ENCODE results near the gene CPT1B.

CPT1B gene

DNA sequence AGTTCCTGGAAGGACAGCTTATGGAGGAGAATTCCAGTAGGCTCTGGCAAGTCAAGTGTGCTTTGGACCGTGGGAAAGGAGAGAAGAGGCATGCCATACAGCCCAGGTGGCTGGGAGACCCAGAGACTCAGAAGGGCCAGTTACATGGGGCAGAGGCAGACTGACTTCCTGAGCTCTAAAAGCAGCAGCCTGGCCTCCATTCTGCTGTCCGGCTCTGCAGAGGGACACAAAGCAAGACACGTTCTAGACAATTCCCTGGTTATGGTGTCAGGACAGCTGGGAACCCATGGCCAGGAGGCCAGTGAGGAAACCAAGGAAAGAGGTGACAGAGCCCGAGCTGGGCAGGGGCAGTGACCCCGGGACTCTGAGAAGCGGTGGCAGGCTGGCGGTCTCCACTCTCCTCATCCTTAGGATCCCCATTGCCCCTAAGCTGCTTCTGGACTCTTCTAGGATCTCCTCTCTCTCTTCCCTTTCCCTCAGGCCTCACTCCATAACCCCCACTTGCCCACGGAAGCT lies 2.7 kb downstream of the CPT1B start:
- H3K4me3 ChIP-seq (replicated peaks in 1 of 2; ENCODE audit: low read depth in 2 of 2, low read length in 2 of 2): no peak overlapping the region
- no peak for DNase-seq (ENCODE audit: low read depth in 2 of 2)
- TF ChIP-seq, protein P1, sequence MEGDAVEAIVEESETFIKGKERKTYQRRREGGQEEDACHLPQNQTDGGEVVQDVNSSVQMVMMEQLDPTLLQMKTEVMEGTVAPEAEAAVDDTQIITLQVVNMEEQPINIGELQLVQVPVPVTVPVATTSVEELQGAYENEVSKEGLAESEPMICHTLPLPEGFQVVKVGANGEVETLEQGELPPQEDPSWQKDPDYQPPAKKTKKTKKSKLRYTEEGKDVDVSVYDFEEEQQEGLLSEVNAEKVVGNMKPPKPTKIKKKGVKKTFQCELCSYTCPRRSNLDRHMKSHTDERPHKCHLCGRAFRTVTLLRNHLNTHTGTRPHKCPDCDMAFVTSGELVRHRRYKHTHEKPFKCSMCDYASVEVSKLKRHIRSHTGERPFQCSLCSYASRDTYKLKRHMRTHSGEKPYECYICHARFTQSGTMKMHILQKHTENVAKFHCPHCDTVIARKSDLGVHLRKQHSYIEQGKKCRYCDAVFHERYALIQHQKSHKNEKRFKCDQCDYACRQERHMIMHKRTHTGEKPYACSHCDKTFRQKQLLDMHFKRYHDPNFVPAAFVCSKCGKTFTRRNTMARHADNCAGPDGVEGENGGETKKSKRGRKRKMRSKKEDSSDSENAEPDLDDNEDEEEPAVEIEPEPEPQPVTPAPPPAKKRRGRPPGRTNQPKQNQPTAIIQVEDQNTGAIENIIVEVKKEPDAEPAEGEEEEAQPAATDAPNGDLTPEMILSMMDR (IDR thresholded peaks at IDR 0.05; ENCODE audit: low read depth, low read length): no peak

DNA sequence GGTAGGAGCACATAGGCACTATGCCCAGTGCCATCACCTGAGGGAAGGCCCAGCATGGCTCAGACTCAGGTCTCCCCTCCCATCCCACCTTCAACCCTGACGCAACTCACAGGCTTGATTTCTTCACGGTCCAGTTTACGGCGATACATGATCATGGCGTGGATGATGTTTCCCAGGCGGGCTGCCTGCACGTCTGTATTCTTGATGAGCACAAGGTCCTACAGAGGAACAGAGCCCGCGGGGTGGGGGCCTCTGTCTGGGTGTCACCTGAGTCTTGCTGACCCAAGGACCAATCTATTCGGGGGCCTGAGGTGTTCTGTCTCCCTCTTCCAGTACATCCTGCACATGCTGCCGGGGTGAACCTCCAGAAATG lies 3.9 kb downstream of the CPT1B start:
- no peak overlapping the region for H3K4me3 ChIP-seq (replicated peaks in 1 of 2; ENCODE audit: low read depth in 2 of 2, low read length in 2 of 2)
- no peak for DNase-seq (ENCODE audit: low read depth in 2 of 2)
- TF ChIP-seq, protein P1 (IDR thresholded peaks at IDR 0.05; ENCODE audit: low read depth, low read length): no peak

DNA sequence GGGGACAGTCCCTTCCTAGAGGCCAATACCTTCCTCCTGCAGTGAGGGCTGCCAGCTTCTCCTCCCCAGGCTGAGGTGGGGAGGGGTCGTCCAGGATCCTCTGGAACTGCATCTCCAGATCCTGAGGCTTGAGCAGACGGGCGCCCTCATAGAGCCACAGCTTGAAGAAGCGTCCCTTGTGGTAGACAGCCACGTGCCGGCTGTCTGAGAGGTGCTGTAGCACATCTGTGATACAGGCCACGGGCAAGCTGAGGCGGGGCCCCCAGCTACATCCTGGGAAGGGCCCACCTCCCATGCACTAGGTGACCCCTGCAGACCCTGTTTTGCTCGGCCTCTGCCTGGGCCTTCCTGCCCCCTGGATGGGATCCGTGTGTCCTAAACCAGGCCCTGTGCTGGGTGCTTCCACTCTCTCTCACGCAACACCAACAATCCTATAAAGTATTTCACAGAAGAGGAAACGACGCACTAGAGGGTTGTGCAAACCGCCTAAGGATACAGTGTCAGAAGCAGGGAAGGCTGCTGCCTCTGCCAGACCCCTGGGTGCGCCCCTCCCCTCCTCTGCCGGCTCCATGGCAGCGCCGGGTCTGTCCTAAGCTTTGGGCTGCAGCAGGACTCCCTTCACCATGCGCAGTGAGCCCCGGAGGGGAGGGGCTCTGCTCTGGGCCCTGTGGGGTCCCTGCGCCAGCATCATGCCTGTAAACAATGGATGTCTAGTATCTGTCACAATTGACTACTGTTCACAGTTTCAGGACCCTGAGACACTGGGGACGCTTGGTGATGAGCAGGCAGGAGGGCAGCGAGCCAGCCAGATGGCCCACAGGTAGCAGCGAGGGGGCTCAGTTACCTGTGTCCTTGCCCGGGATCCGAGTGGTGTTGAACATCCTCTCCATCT lies 4.5 kb downstream of the CPT1B start:
- TF ChIP-seq, protein P1 (IDR thresholded peaks at IDR 0.05; ENCODE audit: low read depth, low read length): no peak
- no peak overlapping the region for H3K4me3 ChIP-seq (replicated peaks in 1 of 2; ENCODE audit: low read depth in 2 of 2, low read length in 2 of 2)
- DNase-seq (ENCODE audit: low read depth in 2 of 2): no peak

DNA sequence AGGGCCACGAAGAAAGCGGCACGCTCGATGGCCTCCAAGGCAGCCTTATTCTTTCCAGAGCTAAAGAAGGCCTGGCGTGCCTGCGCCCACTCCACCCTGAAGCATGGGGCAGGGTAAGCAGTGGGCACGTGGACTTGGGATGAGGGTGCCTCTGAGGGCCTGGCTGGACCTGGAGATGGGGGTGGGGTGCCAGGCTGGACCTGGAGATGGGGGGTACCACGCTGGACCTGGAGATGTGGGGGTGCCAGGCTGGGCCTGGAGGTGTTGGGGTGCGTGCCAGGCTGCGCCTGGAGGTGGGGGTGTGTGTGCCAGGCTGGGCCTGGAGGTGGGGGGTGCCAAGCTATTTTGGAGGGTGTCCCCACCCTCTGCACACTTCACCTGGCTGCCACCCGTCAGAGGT lies 5.3 kb downstream of the CPT1B start:
- TF ChIP-seq, protein P1 (IDR thresholded peaks at IDR 0.05; ENCODE audit: low read depth, low read length): no peak
- H3K4me3 ChIP-seq (replicated peaks in 1 of 2; ENCODE audit: low read depth in 2 of 2, low read length in 2 of 2): no peak overlapping the region
- no peak for DNase-seq (ENCODE audit: low read depth in 2 of 2)

DNA sequence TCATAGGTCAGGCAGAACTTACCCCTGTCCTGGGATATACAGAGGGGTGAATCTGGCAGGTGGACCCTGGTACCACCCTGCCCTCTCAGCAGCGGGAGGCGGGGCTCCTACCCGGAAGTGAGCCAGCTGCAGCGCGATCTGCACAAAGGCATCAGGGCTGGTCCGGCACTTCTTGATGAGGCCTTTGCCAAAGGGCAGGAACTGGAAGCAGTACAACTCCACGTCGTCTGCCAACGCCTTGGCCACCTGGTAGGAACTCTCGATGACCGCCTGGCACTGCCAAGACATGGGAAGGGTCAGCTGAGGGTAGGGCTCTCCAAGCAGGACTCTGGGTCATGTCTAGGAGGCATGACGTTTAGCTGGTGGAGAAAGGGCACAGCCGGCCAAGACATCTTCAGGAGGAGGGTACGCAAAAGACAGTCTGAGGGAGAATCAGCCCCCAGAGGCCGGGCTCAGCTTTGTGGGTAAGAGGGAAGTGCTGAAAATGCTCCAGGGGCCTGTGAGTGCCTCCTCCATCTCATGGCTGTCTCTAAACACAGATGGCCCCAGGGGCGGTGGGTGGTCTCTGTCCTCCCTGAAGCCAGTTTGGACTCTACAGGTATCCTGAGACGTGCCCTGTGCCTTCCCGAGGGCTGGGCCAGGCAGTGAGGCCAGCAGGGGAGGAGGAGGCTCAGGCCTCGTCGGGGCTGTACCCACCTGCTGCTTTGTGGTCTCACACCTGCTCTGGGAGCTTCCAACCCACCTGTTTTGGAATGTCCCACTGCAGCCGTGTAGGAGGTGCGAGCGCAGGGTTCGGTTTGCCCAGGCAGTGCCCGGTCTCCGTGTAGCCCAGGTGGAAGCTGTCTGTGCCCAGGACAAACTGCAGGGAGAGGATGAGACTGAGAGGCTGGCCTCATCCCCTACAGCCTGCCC lies 6.7 kb downstream of the CPT1B start:
- no peak for DNase-seq (ENCODE audit: low read depth in 2 of 2)
- H3K4me3 ChIP-seq (replicated peaks in 1 of 2; ENCODE audit: low read depth in 2 of 2, low read length in 2 of 2): no peak overlapping the region
- TF ChIP-seq, protein P1 (IDR thresholded peaks at IDR 0.05; ENCODE audit: low read depth, low read length): no peak

DNA sequence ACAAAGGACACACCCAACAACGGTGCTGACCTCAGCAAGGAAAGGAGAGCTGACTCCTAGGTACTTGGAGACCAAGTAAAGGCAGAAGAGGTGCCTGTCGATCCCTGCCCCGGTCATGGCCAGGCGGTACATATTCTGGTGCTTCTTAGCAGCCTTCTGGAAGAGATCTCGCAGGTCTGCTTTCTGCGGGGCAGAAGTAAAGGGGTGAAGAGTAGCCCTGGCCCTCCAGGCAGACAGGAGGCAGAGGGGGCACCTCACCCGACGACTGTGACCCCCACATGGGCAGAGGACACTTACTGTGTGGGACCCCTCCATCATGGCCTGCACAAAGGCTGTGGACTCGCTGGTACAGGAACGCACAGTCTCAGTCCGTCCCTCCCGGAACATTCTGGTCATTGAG lies 7.4 kb downstream of the CPT1B start:
- no peak overlapping the region for H3K4me3 ChIP-seq (replicated peaks in 1 of 2; ENCODE audit: low read depth in 2 of 2, low read length in 2 of 2)
- TF ChIP-seq, protein P1 (IDR thresholded peaks at IDR 0.05; ENCODE audit: low read depth, low read length): no peak
- DNase-seq (ENCODE audit: low read depth in 2 of 2): no peak

Data from cardiac fibroblast (primary cell).